ENCODE data around the gene MZF1.

The MZF1 gene

DNA sequence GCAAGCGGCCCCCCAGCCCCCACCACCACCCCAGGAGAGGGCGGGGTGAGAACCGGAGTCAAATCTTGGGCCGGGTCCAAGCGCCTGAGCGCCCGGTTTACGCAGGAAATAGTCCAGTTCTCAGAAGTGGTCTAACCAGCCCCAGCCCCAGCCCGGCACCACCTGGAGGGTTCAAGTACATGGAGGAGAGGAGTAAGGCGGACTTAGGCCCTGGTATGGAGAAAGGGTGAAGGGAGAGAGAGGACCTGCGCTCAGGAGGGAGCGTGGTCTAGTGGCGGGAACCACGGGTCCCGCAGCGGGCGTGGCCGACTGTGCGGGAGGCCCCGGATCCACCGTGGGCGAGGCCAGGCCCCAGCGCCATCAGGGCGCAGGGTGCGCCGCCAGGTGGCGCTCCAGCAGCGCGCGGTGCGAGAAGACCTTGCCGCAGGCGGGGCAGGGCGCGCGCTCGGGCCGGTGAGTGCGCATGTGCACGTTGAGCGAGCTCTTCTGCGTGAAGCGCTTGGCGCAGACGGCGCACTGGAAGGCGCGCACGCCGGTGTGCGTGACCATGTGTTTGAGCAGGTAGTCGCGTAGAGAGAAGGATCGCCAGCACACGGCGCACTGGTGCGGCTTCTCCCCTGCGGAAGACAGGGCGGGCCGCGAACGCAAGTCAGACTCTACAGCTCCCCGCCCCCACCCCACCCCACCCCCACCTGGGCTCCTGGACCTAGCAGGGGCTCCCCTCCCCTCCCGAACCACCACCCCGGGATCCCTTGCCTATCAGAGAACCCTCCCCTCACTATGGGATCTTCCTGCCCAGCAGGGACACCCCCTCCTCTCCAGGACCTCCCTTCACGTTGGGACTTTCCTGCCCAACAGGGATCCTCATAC is 59.2 kb downstream of the MZF1 start:
- DNase-seq (ENCODE audit: low read depth, low spot score) = peak; percentile 83

DNA sequence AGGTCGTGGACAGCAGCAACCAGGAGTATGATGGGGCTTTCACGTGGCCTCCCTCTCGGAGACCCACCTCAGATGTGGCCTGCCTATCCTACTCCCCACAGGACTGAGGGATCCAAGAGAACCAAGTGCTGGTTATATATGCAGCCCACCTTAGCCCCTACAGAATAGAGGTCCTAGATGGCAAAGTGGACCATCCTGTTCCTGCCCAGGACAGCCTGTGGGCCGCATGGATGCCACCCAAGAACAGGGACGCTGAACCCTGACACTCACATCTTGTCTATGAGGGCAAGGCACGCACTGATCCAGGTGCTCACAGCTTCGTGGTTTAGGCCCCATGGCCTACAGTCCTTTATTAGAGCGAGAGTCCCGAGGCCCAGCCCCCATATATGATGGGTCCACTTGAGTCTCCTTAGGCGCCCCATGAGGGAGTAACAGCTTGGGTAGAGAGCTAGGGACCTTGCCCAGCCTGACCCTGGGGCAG is 59.9 kb downstream of the MZF1 start:
- no peak for DNase-seq (ENCODE audit: low read depth, low spot score)

All from iPS DF 19.7 (cell line).